GM15510 (cell line): ENCODE data around the gene ARRDC5.
A peak's percentile ranks its signal among the peaks of the same experiment; 100 is the strongest.

ENCODE experiments used
- POLR2A ChIP-seq: IDR thresholded peaks from 3 replicates; pipeline ENCODE4 v1.6.1; 2011; ENCODE audit warnings: borderline replicate concordance; ENCODE audit not compliant: insufficient read length; ENCODE audit errors: extremely low read depth

Gene ARRDC5

GRCh38 chr19:4878491-4878968, 24.2 kb downstream of the ARRDC5 start:
- TF ChIP-seq POLR2A, result no peak

GRCh38 chr19:4877753-4878490, 24.8 kb downstream of the ARRDC5 start:
- no peak for TF ChIP-seq POLR2A

GRCh38 chr19:4873930-4874329, 28.8 kb downstream of the ARRDC5 start:
- no peak for TF ChIP-seq POLR2A

GRCh38 chr19:4871711-4872110, 31.0 kb downstream of the ARRDC5 start:
- TF ChIP-seq POLR2A, result no peak

- TF ChIP-seq POLR2A, result no peak
Measured at GRCh38 chr19:4870025-4870700, 32.5 kb downstream of the ARRDC5 start.

GRCh38 chr19:4868286-4868834, 34.3 kb downstream of the ARRDC5 start:
- no peak for TF ChIP-seq POLR2A

GRCh38 chr19:4867534-4868285, 35.0 kb downstream of the ARRDC5 start, which contains the start of gene PLIN3:
TSS of gene PLIN3 (minus strand) at chr19:4867667. CDS start at chr19:4861394, 6,273 bp downstream.
- TF ChIP-seq POLR2A, result peak; percentile 52

- no peak for TF ChIP-seq POLR2A
Measured at GRCh38 chr19:4866595-4867424, 35.9 kb downstream of the ARRDC5 start.

- TF ChIP-seq POLR2A, result no peak
Measured at GRCh38 chr19:4861147-4861546, 41.5 kb downstream of the ARRDC5 start.

- TF ChIP-seq POLR2A, result no peak
Measured at GRCh38 chr19:4859697-4860096, 43.0 kb downstream of the ARRDC5 start.

GRCh38 chr19:4852484-4852883, 50.2 kb downstream of the ARRDC5 start:
- TF ChIP-seq POLR2A, result no peak

- TF ChIP-seq POLR2A, result no peak
Measured at GRCh38 chr19:4851551-4852290, 51.0 kb downstream of the ARRDC5 start.

- no peak for TF ChIP-seq POLR2A
Measured at GRCh38 chr19:4849019-4849418, 53.7 kb downstream of the ARRDC5 start.

GRCh38 chr19:4847190-4847973, 55.3 kb downstream of the ARRDC5 start:
- TF ChIP-seq POLR2A, result no peak
